ENCODE data around the gene SIRPA.
A peak's percentile ranks its signal among the peaks of the same experiment; 100 is the strongest.

The SIRPA gene

DNA sequence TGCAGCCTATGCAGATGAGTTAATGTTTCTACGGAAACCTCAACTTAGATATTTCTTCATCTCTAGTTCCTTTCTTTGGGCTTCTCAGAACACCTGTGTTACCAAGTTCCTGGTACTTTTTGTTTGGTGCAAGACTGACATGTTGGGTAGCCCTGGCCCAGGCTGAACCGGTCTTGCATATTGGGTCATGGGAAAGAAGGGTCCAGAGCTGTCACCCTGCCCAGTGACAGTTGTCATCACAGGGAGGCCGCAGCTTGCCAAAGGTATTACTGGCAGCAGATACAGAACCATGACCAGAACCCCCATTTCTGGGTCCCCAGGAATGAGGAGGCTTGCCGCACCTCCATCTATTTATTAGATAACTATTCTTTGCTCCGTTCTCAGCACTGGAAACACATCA, 58.4 kb downstream of the SIRPA start:
- DNase-seq: no peak

DNA sequence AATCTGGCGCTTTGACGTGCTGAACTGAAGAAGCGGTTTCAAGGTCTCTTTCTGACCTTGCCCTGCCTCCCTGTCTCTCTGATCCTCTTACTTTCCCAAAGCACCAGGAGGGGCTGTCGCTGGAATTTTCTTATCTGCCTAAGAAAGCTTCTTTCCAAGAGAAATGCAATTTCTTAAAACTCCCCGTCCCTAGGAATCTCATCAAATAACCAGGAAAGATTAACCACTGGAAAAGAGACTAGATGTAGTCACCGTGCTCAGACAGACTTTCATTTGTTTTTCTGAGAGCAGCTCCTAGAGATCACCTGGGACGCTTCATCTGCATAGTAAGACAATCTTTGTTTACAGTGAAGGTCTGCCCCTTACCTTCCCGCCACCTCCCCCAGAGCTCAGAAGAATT, 60.0 kb downstream of the SIRPA start:
- DNase-seq: no peak

DNA sequence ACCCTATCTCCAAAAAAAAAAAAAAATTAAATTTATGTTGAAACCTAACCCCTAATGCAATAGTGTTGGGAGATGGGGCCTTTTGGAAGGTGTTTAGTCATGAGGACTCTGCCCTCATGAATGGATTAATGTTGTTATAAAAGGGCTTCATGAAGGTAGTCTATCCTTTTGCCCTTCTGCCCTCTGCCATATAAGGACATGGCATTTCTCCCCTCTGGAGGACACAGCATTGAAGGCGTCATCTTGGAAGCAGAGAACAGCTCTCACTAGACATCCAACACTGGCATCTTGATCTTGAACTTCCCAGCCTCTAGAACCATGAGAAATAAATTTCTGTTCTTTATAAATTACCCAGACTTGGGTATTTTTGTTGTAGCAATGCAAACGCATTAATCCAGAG, 63.2 kb downstream of the SIRPA start:
- no peak for DNase-seq

DNA sequence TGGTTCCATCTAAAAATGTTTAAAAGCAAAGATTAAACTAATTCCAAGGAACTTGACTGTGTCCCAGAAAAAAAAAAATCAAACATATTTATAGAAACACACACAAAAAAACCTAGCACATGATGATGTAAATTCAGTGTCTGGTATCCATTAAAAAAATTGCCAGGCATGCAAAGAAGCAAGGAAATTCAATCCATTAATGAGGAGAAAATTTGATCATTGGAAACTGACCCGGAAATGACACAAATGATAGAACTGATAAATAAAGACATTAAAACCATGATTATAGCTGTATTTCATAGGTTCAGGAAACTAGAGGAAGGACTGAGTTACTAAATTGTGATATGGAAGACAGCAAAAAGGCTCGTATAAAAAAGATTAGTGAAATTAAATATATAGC, 63.9 kb downstream of the SIRPA start:
- DNase-seq: no peak

DNA sequence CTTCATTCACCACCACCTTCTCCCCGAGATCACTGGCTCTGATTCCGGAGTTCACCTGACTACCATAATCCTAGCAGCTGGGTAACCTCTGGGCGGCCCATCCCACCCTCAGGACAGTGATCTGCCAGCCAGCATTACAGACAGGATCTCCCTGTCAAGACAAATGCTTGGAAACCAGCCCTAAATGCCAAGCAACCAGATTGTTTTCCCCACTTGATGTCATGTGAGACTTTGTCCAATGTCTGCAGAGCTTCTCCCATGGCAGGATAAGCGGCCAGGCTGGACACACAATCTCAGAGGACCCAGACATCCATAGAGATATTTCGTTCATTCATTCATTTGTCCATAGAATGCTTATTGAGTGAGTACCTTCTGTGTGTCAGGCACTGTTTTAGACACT, 66.2 kb downstream of the SIRPA start:
- DNase-seq: no peak

DNA sequence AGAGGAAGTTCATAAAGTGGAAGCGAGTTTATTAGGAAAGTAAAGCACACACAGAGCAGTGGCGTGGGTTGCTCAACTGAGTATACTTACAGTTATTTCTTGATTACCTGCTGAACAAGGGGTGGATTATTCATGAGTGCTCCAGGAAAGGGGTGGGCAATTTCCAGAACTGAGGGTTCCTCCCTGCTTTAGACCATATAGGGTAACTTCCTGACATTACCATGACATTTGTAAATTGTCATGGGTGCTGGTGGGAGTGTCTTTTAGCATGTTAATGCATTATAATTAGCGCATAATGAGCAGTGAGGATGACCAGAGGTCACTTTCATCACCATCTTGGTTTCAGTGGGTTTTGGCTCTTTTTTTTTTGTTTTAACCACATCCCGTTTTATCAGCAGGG, 68.9 kb downstream of the SIRPA start:
- no peak for DNase-seq

DNA sequence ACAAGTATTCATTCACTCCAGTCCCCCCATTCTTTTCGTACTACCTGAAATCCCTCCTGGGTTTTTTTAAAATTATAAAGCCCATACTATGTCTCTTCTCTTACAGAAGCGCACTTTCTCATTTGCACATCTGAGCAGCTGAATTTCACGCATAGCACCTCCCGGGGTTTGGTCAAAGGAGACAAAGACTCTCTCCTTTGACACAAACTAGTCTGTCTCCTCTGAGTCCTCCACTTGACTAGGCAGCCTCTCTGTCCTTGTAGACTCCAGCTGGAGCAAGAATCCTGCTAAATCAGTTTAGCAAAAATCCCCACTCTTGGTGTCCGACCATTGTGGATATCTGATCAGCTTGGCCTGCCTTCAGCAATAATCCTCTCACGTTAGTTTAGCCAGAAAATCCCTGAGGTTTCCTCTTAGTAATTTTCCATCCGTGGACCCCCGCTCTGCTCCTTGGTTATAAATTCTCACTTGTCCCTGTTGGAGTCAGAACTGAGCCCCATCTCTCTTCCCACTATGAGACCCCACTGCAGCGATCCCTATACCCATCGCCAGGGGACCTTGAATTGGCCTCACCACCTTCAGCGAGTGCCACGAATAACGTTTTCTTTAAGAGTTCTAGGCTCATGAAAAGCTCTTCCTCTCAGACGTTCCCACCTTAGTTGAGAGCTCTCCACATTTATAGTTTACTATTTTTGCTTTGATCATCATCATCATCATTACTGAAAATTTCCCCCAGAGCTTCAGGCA, 69.6 kb downstream of the SIRPA start:
- peak; percentile 15 for DNase-seq

DNA sequence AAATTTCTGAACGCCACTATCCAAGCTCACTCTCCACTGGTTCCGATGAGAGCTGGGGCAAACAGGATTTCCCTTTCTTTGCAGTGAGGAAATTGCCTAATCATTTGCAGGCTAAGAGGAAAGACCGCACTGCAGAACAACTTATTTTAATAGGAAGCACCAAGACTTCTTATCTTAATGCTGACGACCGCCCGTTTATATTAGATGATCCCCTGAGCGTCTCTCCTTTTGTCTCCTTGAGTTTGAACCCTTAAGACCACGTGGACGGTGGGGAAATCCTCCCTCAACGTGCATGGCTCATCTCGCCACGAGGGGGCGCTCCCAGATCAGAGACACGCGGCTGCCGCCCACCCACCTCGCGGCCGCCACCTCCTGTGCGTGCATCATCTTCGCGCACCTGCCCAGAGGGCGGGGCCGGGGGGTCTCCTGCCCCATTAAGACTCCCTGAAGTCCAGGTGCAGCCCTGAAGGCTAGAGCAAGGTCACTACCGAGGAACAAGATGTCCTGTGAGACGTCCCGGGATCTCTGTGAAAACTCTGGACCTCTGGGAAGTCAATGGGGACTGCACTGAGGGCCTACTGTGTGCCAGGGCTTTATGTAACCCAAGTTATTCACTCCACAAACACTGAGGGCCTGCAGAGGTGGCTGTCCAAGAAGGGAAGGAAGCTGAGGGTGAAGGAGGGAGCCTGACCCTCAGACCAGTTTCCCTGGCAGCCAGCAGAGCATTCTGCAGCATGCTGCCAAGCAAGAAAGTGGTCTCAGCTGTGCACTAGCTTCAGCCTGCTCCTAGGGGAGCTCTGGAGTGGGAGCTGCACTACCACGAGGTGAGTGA, 70.5 kb downstream of the SIRPA start:
- DNase-seq: peak; percentile 86

DNA sequence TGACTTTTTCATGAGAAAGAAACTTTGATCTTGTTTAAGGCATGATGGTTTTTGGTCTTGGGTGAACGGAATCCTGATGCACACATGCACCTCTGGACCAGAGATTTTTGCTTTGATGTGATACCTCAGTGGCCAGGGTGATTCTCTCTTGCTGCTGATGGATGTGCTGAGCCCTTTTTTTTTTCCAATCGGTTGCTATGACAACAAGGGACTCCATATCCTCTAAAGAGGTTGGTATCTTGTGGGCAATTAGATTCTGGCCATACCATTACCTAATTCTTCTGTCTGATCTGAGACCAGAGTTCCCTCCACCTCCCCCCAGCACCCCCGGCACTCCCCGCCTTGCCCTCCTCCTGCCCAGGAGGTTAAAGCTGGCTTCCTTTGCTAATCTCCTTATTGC, 73.8 kb downstream of the SIRPA start:
- DNase-seq: no peak

DNA sequence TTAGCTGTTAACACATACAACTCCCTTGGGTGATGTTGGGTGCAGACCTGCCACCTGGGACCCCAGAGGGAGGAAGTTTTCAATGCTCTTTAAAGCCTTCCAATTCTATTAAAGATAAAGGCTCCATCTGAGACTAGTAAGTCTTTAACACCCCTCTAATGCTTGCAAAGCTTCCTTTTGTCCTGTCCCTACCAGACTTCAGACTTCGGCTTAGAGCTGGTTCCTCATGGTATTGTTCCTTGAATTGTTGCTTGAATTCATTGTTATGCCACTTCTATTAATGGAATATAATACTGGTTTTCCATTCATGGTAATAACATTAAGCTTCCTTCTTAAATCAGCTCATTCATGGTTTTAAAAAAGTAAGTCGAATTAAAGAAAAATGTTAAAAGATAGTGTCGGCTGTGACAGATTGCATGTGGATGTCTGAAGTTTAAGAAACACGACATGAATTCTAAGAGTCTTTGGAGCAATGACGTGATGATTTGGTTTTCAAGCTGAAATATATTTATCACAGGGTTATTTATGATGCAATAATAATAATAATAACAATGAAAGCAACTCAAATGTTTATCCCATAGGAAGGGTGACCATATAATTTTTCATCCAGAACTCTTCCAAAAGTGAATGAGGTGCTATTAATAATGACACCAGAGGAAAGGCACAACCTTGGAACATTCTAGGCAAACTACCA, 76.8 kb downstream of the SIRPA start:
- no peak for DNase-seq

DNA sequence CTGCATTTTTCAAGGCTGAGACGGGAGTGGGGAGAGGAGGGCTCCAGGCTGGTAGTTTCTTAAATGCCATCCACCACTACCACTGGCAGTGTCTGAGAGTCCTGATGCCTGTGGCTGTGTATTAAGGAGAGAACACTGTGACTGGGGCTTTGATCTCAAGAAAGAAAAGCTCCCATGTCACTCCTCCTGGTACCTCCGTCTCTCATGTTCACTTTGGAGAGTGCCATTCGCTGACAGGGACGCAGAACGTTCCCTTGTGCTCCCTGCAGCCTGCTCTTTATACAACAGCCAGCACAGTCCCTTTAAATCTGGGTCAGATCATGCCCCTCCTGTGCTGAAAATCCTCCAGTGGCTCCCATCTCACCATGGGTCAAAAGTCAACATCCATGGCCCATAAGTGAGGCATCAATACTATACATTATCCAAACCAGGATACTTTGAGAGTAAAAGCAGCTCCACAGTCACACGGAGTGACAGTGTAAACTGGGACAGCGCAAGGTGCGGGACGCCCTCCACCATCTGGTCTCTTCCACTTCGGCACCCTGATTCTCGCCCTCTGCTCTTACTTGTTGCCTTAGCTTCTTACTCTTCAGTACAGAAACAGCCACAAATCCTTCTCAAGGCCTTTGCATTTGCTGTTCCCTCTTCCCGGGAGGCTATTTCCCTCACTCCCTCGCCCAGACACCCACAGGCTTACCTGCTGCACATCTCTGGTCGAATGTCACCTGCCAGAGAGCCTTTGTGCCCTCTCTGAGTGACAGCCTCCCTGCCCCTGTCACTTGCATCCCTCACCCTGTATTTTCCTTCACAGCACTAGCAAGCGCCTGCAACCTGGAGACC, 78.6 kb downstream of the SIRPA start:
- DNase-seq: no peak

DNA sequence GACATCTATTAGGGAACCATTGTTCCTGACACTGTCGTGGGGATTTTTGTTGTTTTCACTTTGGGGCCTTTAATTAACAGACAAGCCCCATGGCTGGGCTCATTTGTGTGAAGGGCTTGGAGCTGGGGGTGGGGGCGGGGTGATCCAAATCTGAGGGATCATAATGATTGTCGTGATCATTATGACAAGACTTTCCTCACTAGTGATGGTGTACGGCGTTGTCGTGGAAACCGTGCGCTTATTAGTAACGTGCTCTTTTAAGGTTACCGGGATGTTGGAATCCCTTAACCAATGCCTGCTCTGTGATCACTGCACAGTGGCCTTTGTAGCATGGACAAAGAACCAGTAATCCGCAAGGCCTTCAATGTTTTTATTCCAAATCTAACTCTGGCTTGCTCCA, 80.1 kb downstream of the SIRPA start:
- no peak for DNase-seq

DNA sequence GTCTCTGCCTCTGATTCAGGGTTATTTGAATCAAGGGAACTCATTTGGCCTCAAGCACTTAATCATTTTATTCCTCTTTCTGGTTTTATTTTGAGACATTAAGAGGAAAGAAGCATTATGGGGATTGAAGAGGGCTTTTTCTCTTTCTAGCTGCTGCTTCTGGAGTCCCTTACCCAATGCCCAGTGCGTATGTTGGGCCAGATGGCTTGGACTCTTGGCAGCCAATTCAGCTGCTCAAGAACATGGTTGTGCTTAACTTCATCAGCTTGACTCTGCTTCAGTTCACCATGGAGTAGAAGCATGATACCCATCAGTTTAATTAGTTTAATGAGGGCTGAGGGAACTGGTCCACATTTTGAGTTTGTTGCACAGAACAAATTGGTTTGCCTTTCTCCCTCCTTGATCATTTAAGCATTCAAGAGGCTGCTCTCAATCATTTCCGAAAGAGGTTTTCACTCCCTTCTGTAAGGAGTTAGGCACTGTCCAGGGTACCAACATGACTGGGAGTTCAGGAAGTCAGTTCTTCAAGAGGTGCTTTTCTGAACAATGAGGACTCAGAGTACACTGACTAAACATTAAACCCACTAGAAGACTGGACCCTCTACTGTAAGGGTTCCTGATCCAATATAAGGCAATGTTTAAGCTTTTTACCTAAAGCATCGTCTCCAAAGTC, 84.0 kb downstream of the SIRPA start:
- DNase-seq: no peak

DNA sequence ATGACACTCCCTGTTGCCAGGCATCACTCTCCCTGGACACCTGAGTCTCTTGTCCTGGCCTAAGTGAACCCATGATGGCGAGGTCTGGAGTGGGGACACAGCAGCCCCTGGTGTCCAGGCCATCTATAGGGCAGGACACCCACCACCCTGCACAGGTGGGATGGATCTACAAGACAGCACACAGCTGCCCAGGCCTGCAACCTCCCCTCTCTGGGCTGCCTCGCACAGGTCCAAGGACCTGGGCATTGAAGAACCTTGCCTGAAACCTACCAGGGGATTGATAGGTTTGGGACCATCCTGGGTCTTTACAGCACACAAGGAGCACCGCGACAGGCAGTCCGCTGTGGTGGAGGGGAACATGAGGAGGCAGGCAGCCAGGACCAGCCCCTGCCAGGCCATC, 87.5 kb downstream of the SIRPA start:
- no peak for DNase-seq

DNA sequence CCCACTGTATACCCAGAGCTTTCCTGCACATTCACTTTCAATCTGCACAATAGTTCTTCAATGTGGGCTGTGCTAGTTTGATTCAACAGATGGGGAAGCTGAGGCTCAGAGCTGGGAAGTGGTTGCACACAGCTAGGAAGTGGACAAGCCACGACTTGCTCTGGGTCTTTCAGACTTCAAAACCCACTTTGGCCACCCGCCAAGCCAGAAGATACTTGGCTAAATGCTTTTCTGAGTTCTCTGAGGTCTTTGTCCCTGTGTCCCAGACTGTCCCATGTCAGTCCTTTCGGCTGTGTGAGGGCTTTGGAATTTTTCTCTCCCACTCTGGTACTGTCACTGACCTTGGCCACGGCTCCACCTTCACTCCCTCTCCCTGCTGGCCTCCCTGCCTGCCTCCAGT, 88.1 kb downstream of the SIRPA start:
- DNase-seq: no peak

DNA sequence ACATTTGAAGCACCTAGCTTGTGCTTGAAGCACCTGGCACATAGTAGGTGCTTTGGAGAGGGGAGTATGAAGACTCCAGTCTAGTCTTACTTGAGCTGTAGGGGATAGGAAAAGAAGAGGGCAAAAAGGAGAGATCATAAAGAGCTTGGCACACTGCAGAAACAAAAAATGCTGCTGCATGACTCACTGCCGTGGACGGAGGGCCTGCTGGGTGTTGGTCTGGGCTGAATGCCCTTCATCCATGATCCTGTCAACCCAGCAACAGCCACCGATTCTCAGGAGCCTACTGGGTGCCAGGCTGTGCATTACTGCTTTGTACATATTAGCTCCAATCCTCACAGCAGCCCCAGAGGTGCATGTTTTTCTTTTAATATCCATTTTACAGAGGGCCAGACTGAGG, 92.6 kb downstream of the SIRPA start:
- DNase-seq: no peak

Measured in stimulated activated CD4-positive, alpha-beta T cell treated with anti-CD3 and anti-CD28 coated beads, Interleukin-1b, Interleukin-23, amount 100 ng/mL, for 48 hours (primary cell).